ENCODE measurements around the gene HIVEP1. TPM values are rescaled to one million over a fixed set of nuclear protein-coding genes. Genes with fewer than 3 reads are reported as not detected.

Gene HIVEP1
- total and polyA plus RNA-seq, 2 of the 8 experiments (the other 6 are each of a cell fraction or from before 2014, with no cell fraction given), result 22.6 to 23.1 TPM

GRCh38 chr6:12064131-12064530 is 52.0 kb downstream of the HIVEP1 start:
- Histone ChIP-seq H4K20me1 (replicated peaks in 1 of 2; ENCODE audit: control insufficient read depth in 1 of 2, insufficient read depth in 2 of 2, low read length in 2 of 2) (peaks cover 5 to 10% of the 10 kb centered on the region in 2 experiments), H2BK5ac (ENCODE audit: low read depth, low read length) (no peak overlapping the region), H4K91ac (replicated peaks; ENCODE audit: insufficient read length, low read length) (no peak overlapping the region), H2BK120ac (replicated peaks; ENCODE audit: low read depth, low read length) (no peak overlapping the region), H3K4me2 (ENCODE audit: insufficient read depth in 1 of 2, low read depth in 2 of 2, low read length in 2 of 2) (no peak overlapping the region), H2BK20ac (ENCODE audit: low read length) (no peak overlapping the region), H3K56ac (replicated peaks; ENCODE audit: insufficient read length, low read depth, low read length) (no peak overlapping the region), H3K4me1 (replicated peaks in 1 of 4; ENCODE audit: control insufficient read depth in 3 of 4, insufficient read depth in 4 of 4, low read length in 3 of 4) (peaks cover 4 to 16% (median 11%) of the 10 kb centered on the region in 4 experiments; a peak in 5 of 7 replicates), H2AFZ (ENCODE audit: low read length) (no peak overlapping the region), H3K27me3 (replicated peaks in 1 of 4; ENCODE audit: control insufficient read depth in 3 of 4, extremely low read depth in 1 of 4, insufficient read depth in 3 of 4, low read length in 3 of 4) (no peaks in the 10 kb centered on the region), H3K9ac (replicated peaks in 1 of 4; ENCODE audit: extremely low read depth in 1 of 4, low read depth in 3 of 4, low read length in 3 of 4) (no peak overlapping the region), H3K4ac (replicated peaks; ENCODE audit: insufficient read length, low read depth, low read length) (no peak overlapping the region), H3K27ac (ENCODE audit: low read depth, low read length) (no peak overlapping the region), H3K9me3 (ENCODE audit: insufficient read depth in 2 of 2, low read depth in 1 of 2, low read length in 1 of 2) (no peaks in the 10 kb centered on the region), H3K14ac (ENCODE audit: insufficient read length) (no peak overlapping the region), H3K23me2 (ENCODE audit: low read depth, low read length) (no peaks in the 10 kb centered on the region; the same call in 1 of the 2 replicates), H2AK5ac (ENCODE audit: low read depth, low read length) (no peak overlapping the region), H4K8ac (ENCODE audit: extremely low read depth, insufficient read depth, low read length) (no peak overlapping the region), H3K23ac (ENCODE audit: insufficient read length) (no peak overlapping the region), H3K79me1 (ENCODE audit: low read depth, low read length) (peaks cover 10% of the 10 kb centered on the region; the same call in 1 of the 2 replicates), H3K18ac (ENCODE audit: extremely low read depth, low read length) (no peak overlapping the region), H4K5ac (ENCODE audit: insufficient read length, low read depth, low read length) (no peak overlapping the region), H3K4me3 (ENCODE audit: extremely low read depth in 1 of 4, insufficient read depth in 2 of 4, low read depth in 3 of 4, low read length in 4 of 4) (no peak overlapping the region), H2BK12ac (ENCODE audit: low read depth, low read length) (no peak overlapping the region), H3K36me3 (ENCODE audit: control insufficient read depth in 2 of 4, insufficient read depth in 4 of 4, low read length in 3 of 4) (no peaks in the 10 kb centered on the region; a peak in 1 of 8 replicates), H3K79me2 (ENCODE audit: control insufficient read depth in 1 of 2, insufficient read depth in 2 of 2, low read length in 2 of 2) (peaks cover 13 to 97% of the 10 kb centered on the region in 2 experiments; a peak in 3 of 4 replicates), H2BK15ac (ENCODE audit: low read length) (no peak overlapping the region)
- no peak for FAIRE-seq
- ChIA-PET CTCF (ENCODE audit: partially characterized antibody) (no interaction called here), POLR2A (ENCODE audit: partially characterized antibody) (no interaction called here)
- WGBS, 2 experiments (ENCODE audit: extremely low coverage in 1 of 2, insufficient coverage in 1 of 2, insufficient read length in 1 of 2, insufficient replicate concordance in 2 of 2, low coverage in 1 of 2, low lambda C conversion rate in 2 of 2, missing lambda C conversion rate in 1 of 2), result 95% methylated on average over 4 of the region's 4 CpGs; no CpG with 5 or more reads in 1 of the 2 experiments
- DNase-seq (ENCODE audit: low read depth in 1 of 2, low spot score in 2 of 2), result no peak
- TF ChIP-seq RFX5 (IDR thresholded peaks at IDR 0.05; ENCODE audit: borderline replicate concordance, low read depth, low read length), result no peak
- no peak for TF ChIP-seq KDM5A (IDR thresholded peaks at IDR 0.05; ENCODE audit: low read length)
- TF ChIP-seq TAF1 (IDR thresholded peaks at IDR 0.05; ENCODE audit: low read depth, low read length), result no peak
- no peak for TF ChIP-seq TEAD4 (IDR thresholded peaks at IDR 0.05; ENCODE audit: low read depth, low read length)
- no peak for TF ChIP-seq RAD21 (IDR thresholded peaks at IDR 0.05 in 1 of 2, conservative IDR thresholded peaks at IDR 0.05 in 1 of 2; ENCODE audit: low read depth in 2 of 2, low read length in 2 of 2)
- no peak for TF ChIP-seq HDAC2 (IDR thresholded peaks at IDR 0.05; ENCODE audit: borderline replicate concordance in 1 of 2, low read depth in 2 of 2, low read length in 2 of 2)
- no peak for TF ChIP-seq JUN (IDR thresholded peaks at IDR 0.05; ENCODE audit: low read depth, low read length)
- no peak for TF ChIP-seq MAFK (IDR thresholded peaks at IDR 0.05; ENCODE audit: low read depth, low read length)
- no peak for TF ChIP-seq ATF2 (IDR thresholded peaks at IDR 0.05; ENCODE audit: low read length)
